ENCODE results near the gene KLHDC7A.

KLHDC7A gene

DNA sequence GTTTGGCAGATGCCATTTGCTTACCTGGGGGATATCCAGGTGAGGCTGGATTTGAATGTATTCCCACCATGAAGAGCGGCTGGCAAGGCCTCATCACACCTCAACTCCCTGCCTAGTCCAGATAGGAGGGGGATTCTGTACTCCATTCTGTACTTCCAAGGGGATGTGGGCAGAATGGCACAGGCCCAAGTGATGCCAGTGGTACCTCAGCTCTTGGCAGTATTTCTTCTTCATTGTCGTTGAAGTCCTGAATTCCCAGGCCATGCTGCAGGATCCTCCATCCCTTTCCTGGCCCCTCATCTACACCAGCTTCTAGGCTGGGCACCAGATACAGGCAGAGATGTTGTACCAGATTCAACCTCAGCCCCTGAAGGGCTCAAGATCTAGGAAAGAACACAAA is 47.9 kb downstream of the KLHDC7A start:
- in situ Hi-C loops (cut with HindIII; ENCODE audit: low sequenced_read_pairs) = no loop called here
- TF ChIP-seq, protein P1, sequence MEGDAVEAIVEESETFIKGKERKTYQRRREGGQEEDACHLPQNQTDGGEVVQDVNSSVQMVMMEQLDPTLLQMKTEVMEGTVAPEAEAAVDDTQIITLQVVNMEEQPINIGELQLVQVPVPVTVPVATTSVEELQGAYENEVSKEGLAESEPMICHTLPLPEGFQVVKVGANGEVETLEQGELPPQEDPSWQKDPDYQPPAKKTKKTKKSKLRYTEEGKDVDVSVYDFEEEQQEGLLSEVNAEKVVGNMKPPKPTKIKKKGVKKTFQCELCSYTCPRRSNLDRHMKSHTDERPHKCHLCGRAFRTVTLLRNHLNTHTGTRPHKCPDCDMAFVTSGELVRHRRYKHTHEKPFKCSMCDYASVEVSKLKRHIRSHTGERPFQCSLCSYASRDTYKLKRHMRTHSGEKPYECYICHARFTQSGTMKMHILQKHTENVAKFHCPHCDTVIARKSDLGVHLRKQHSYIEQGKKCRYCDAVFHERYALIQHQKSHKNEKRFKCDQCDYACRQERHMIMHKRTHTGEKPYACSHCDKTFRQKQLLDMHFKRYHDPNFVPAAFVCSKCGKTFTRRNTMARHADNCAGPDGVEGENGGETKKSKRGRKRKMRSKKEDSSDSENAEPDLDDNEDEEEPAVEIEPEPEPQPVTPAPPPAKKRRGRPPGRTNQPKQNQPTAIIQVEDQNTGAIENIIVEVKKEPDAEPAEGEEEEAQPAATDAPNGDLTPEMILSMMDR (IDR thresholded peaks at IDR 0.05; ENCODE audit: low read depth, low read length) = no peak
- no peak overlapping the region for H3K4me3 ChIP-seq (ENCODE audit: low read depth, low read length)
- no peak for DNase-seq (ENCODE audit: low read depth, low spot score)

GRCh38 chr1:18529714-18530113 is 49.0 kb downstream of the KLHDC7A start:
- TF ChIP-seq, protein P1 (IDR thresholded peaks at IDR 0.05; ENCODE audit: low read depth, low read length) = no peak
- DNase-seq (ENCODE audit: low read depth, low spot score) = no peak
- in situ Hi-C loops (cut with HindIII; ENCODE audit: low sequenced_read_pairs) = no loop called here
- no peak overlapping the region for H3K4me3 ChIP-seq (ENCODE audit: low read depth, low read length)

DNA sequence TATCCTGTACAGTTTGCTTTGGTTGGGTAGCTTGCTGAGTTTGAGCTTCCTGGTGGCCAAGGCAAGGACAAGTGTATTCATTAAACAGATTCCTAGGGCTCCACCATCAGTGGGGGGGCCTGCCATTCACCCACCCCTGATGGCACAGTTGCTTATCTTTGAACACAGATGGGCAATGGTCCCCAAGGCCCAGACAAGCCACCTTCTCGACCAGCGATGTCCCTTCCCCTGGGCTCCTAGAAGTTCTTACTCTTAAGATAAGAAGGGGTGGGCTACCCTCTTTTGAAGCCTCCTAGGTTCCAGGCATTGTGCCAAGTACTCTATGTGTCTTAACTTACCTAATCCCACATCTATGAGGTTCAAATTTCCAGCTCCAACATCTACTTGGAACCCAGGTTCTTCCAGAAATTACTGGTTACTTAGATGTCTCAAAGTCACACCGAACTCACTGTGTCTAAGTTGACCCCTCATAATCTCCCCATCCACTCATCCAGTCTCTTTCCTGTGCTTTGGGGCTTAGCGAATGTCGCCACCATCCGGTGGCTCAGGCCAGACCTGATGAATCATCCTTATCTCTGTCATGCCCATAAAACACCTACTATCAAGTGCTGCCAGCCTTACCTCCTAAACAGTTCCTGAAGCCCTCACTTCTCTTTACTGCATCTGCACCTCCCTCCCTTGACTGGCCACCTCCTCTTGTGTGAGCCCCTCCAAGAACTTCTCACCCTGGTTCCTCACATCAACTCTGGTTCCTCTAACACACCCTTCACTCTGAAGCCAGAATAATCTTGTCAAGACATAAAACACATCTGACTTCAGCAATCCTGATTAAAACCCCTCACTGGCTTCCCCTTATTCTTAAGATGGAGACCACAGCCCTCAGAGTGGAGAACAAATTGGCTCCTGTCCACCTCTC is 50.1 kb downstream of the KLHDC7A start:
- H3K4me3 ChIP-seq (ENCODE audit: low read depth, low read length) = no peak overlapping the region
- DNase-seq (ENCODE audit: low read depth, low spot score) = no peak
- in situ Hi-C loops (cut with HindIII; ENCODE audit: low sequenced_read_pairs) = no loop called here
- TF ChIP-seq, protein P1 (IDR thresholded peaks at IDR 0.05; ENCODE audit: low read depth, low read length) = no peak

DNA sequence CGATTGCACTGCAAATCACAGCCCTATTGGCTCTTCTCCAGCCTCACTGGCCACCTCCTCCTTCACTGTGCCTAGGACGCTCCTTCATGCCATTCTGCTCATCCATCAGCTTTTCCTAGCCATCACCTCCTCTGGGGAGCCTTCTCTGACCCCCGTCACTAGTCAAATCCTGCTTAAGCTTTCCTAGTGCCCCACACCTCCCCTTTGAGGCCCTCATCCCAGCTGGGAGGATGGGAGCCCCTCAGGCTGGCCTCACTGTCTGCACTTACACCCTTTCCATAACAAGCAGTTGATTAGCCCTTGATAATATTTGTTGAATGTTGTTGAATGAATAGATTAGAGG is 50.7 kb downstream of the KLHDC7A start:
- no peak for DNase-seq (ENCODE audit: low read depth, low spot score)
- TF ChIP-seq, protein P1 (IDR thresholded peaks at IDR 0.05; ENCODE audit: low read depth, low read length) = no peak
- in situ Hi-C loops (cut with HindIII; ENCODE audit: low sequenced_read_pairs) = no loop called here
- no peak overlapping the region for H3K4me3 ChIP-seq (ENCODE audit: low read depth, low read length)

GRCh38 chr1:18532390-18533170 is 51.9 kb downstream of the KLHDC7A start:
- TF ChIP-seq, protein P1 (IDR thresholded peaks at IDR 0.05; ENCODE audit: low read depth, low read length) = no peak
- DNase-seq (ENCODE audit: low read depth, low spot score) = no peak
- in situ Hi-C loops (cut with HindIII; ENCODE audit: low sequenced_read_pairs) = no loop called here

GRCh38 chr1:18533259-18533658 is 52.5 kb downstream of the KLHDC7A start:
- TF ChIP-seq, protein P1 (IDR thresholded peaks at IDR 0.05; ENCODE audit: low read depth, low read length) = no peak
- in situ Hi-C loops (cut with HindIII; ENCODE audit: low sequenced_read_pairs) = no loop called here
- DNase-seq (ENCODE audit: low read depth, low spot score) = no peak
- no peak overlapping the region for H3K4me3 ChIP-seq (ENCODE audit: low read depth, low read length)

More at GRCh38 chr1:18532390-18533170, 51.9 kb downstream of the KLHDC7A start:
- H3K4me3 ChIP-seq (ENCODE audit: low read depth, low read length) = no peak overlapping the region

Measured in astrocyte of the spinal cord (primary cell).